HG03064 (cell line): ENCODE data around the gene CSNK2A2.

ENCODE experiments used
- ATAC-seq: cut with Tn5 transposase; IDR thresholded peaks from one replicate; pipeline ENCODE4 v1.9.1; 2021; ENCODE audit warnings: low read depth; ENCODE audit not compliant: unreplicated experiment

Gene CSNK2A2

GRCh38 chr16:58152246-58152868, 45.5 kb downstream of the CSNK2A2 start:
- ATAC-seq = no peak

GRCh38 chr16:58148526-58148925, 49.4 kb downstream of the CSNK2A2 start:
- ATAC-seq = no peak

GRCh38 chr16:58148099-58148498, 49.8 kb downstream of the CSNK2A2 start:
- no peak for ATAC-seq

GRCh38 chr16:58138852-58139251, 59.1 kb downstream of the CSNK2A2 start:
- no peak for ATAC-seq

- no peak for ATAC-seq
Observed at GRCh38 chr16:58137581-58137980, 60.3 kb downstream of the CSNK2A2 start.

GRCh38 chr16:58129097-58129936, 68.6 kb downstream of the CSNK2A2 start, which contains the start of gene CFAP20:
Gene CFAP20 (minus strand): TSS chr16:58129381. CDS start chr16:58129115, 266 bp downstream.
- peak; percentile 85 for ATAC-seq

GRCh38 chr16:58128711-58129096, 69.2 kb downstream of the CSNK2A2 start:
- ATAC-seq = no peak

GRCh38 chr16:58128181-58128631, 69.7 kb downstream of the CSNK2A2 start:
- ATAC-seq = no peak

- ATAC-seq = no peak
Observed at GRCh38 chr16:58127634-58128033, 70.3 kb downstream of the CSNK2A2 start.

GRCh38 chr16:58127033-58127556, 70.8 kb downstream of the CSNK2A2 start:
- ATAC-seq = no peak

- no peak for ATAC-seq
Observed at GRCh38 chr16:58126451-58126961, 71.4 kb downstream of the CSNK2A2 start.

- no peak for ATAC-seq
Observed at GRCh38 chr16:58125781-58126335, 72.0 kb downstream of the CSNK2A2 start.

GRCh38 chr16:58125041-58125440, 72.9 kb downstream of the CSNK2A2 start:
- ATAC-seq = no peak

GRCh38 chr16:58124601-58124915, 73.3 kb downstream of the CSNK2A2 start:
- no peak for ATAC-seq

GRCh38 chr16:58123896-58124600, 73.9 kb downstream of the CSNK2A2 start:
- ATAC-seq = no peak

- no peak for ATAC-seq
Observed at GRCh38 chr16:58121132-58121531, 76.8 kb downstream of the CSNK2A2 start.

GRCh38 chr16:58120234-58120633, 77.7 kb downstream of the CSNK2A2 start:
- no peak for ATAC-seq

- no peak for ATAC-seq
Observed at GRCh38 chr16:58119509-58119845, 78.4 kb downstream of the CSNK2A2 start.

- no peak for ATAC-seq
Observed at GRCh38 chr16:58118801-58119508, 79.0 kb downstream of the CSNK2A2 start.

- ATAC-seq = no peak
Observed at GRCh38 chr16:58116529-58116928, 81.4 kb downstream of the CSNK2A2 start.
